Measurements from ENCODE around the gene ASRGL1. TPM values are rescaled to one million over a fixed set of nuclear protein-coding genes. Genes with fewer than 3 reads are reported as not detected.

ASRGL1 gene
- total RNA-seq, 3 donors from 2014 or later (not counting 1 experiment from before 2014, with no cell fraction given) = 1.9 to 9.7 (median 3.4) TPM

DNA sequence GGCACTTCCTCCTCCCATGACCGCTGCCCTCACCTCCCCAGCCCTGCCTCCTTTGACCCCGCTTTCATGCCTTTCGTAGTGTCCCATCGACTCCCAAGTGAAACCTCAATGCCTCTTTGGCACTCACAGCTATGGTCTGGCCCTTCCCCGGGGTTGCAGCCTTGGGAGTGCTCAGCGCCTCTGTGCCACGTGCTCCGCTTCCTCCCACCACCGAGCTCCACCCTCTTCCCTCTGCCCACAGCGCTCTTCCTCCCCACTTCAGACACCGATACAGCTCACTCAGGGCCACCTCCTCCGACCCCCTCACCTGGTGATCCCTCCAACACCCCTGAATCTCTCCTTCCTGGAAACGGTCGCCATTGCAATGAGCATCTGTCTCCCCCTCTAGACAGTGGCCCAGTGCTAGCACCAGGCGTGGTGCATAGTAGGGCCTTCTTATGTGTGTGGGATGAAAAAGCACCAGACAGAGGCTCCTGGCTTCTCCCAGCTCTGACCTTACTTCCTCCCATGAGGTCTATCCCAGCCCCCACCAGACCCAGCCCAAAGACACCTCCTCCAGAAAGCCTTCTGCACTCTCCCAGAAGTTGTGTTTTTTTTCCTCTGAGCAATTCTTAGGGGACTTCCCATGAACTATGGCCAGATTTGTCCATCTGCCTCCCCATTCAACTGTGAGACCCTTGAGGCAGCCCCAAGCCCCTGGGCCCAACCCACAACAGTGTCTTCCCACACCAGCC, 65.1 kb downstream of the ASRGL1 start:
- H3K9me3 ChIP-seq (ENCODE audit: control insufficient read depth, insufficient read depth, low read length) = no peaks in the 10 kb centered on the region
- H3K27ac ChIP-seq (ENCODE audit: low read length) = peak overlapping the region; percentile 39
- TF ChIP-seq, protein P1, sequence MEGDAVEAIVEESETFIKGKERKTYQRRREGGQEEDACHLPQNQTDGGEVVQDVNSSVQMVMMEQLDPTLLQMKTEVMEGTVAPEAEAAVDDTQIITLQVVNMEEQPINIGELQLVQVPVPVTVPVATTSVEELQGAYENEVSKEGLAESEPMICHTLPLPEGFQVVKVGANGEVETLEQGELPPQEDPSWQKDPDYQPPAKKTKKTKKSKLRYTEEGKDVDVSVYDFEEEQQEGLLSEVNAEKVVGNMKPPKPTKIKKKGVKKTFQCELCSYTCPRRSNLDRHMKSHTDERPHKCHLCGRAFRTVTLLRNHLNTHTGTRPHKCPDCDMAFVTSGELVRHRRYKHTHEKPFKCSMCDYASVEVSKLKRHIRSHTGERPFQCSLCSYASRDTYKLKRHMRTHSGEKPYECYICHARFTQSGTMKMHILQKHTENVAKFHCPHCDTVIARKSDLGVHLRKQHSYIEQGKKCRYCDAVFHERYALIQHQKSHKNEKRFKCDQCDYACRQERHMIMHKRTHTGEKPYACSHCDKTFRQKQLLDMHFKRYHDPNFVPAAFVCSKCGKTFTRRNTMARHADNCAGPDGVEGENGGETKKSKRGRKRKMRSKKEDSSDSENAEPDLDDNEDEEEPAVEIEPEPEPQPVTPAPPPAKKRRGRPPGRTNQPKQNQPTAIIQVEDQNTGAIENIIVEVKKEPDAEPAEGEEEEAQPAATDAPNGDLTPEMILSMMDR (IDR thresholded peaks at IDR 0.05) = no peak
- intact Hi-C loops (cut with micrococcal nuclease) = no loop called here
- Mint-ChIP-seq H3K9me3 (no peaks in the 10 kb centered on the region), H3K27me3 (ENCODE audit: low read depth in 2 of 2) (no peaks in the 10 kb centered on the region), H3K4me3 (peak overlapping the region; percentile 81), H3K4me1 (peaks cover 10 to 24% of the 10 kb centered on the region in 2 donors), H3K27ac (peak overlapping the region in 1 of 2 donors; percentile 84), H3K36me3 (no peaks in the 10 kb centered on the region)
- no peak overlapping the region for H3K4me3 ChIP-seq (ENCODE audit: low read length)
- no peaks in the 10 kb centered on the region for H3K27me3 ChIP-seq (ENCODE audit: control insufficient read depth, insufficient read depth, low read length)
- WGBS (ENCODE audit: insufficient coverage) = 14% methylated on average over 15 of the region's 15 CpGs
- no peaks in the 10 kb centered on the region for H3K36me3 ChIP-seq (ENCODE audit: control insufficient read depth, insufficient read depth, low read length)
- DNase-seq = peak in 1 of 2 donors; percentile 67
- H3K4me1 ChIP-seq (ENCODE audit: control insufficient read depth, insufficient read depth, low read length) = peaks cover 30% of the 10 kb centered on the region
- ATAC-seq = peak in 2 of 3 donors; percentile 57 to 93

DNA sequence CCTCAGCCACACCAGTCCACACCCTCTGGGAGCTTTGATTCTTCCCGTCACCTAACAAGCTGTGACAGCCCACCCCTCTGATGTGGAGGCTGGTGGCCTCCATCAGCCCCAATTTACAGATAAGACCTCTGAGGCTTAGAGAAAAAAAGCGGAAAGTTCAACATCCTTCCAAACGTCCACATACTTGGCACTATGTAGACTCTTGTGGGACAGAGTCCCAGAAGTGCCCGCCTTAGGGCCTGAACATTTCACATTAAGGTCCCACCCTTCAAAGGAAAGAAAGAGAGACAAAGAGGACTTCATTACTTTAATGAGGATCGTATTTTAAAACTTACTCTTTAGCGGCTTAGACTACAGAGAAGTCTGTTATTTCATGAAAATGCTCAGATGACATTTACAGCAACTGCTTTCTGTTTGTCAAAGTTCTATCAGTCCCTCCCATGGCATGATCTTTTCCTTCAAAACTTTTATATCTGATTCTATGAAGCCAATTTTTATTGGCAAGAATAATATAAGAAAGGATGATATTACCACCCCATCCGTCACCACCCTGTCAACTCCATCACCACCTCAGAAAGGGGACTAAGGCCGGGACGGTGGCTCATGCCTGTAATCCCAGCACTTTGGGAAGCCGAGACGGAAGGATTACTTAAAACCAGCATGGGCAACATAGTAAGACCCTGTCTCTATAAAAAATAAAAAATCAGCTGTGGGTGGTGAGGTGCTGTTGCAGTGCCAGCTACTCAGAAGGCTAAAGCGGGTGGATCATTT, 65.9 kb downstream of the ASRGL1 start:
- no peaks in the 10 kb centered on the region for H3K36me3 ChIP-seq (ENCODE audit: control insufficient read depth, insufficient read depth, low read length)
- no peak for ATAC-seq
- WGBS (ENCODE audit: insufficient coverage) = 95% methylated on average over 12 of the region's 12 CpGs
- H3K27ac ChIP-seq (ENCODE audit: low read length) = no peak overlapping the region
- intact Hi-C loops (cut with micrococcal nuclease) = no loop called here
- no peaks in the 10 kb centered on the region for H3K9me3 ChIP-seq (ENCODE audit: control insufficient read depth, insufficient read depth, low read length)
- no peaks in the 10 kb centered on the region for H3K27me3 Mint-ChIP-seq (ENCODE audit: low read depth in 2 of 2)
- no peak for DNase-seq
- H3K36me3 Mint-ChIP-seq = no peaks in the 10 kb centered on the region
- TF ChIP-seq, protein P1 (IDR thresholded peaks at IDR 0.05) = no peak
- H3K27ac Mint-ChIP-seq = peak overlapping the region in 1 of 2 donors; percentile 84
- H3K4me3 Mint-ChIP-seq = peak overlapping the region; percentile 81
- no peak overlapping the region for H3K4me3 ChIP-seq (ENCODE audit: low read length)
- peaks cover 29% of the 10 kb centered on the region for H3K4me1 ChIP-seq (ENCODE audit: control insufficient read depth, insufficient read depth, low read length)
- no peaks in the 10 kb centered on the region for H3K27me3 ChIP-seq (ENCODE audit: control insufficient read depth, insufficient read depth, low read length)
- peaks cover 10 to 24% of the 10 kb centered on the region in 2 donors for H3K4me1 Mint-ChIP-seq
- no peaks in the 10 kb centered on the region for H3K9me3 Mint-ChIP-seq

DNA sequence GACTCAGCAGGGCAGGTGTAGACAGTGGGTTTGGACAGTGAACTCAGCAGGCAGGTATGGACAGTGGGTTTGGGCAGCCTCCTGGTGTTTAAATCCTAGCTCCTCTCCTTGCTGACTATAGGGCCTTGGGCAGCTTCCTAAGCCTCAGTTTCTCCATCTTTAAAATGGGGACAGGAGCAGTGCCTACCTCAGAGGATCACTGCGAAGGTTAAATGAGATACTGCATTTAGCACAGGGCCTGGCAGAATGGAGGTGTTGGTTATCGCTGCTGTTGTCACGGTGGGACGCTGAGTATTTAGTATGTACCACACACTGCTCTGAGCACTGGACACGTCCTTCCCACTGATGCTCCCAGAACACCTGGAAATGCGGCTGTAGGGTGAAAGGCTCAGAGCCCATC, 67.2 kb downstream of the ASRGL1 start:
- Histone ChIP-seq H3K4me3 (ENCODE audit: low read length) (no peak overlapping the region), H3K9me3 (ENCODE audit: control insufficient read depth, insufficient read depth, low read length) (no peaks in the 10 kb centered on the region), H3K4me1 (ENCODE audit: control insufficient read depth, insufficient read depth, low read length) (peaks cover 24% of the 10 kb centered on the region), H3K36me3 (ENCODE audit: control insufficient read depth, insufficient read depth, low read length) (no peaks in the 10 kb centered on the region), H3K27me3 (ENCODE audit: control insufficient read depth, insufficient read depth, low read length) (no peaks in the 10 kb centered on the region), H3K27ac (ENCODE audit: low read length) (no peak overlapping the region)
- peaks cover 10 to 18% of the 10 kb centered on the region in 2 donors for H3K4me1 Mint-ChIP-seq
- TF ChIP-seq, protein P1 (IDR thresholded peaks at IDR 0.05) = no peak
- H3K4me3 Mint-ChIP-seq = no peak overlapping the region
- H3K27me3 Mint-ChIP-seq (ENCODE audit: low read depth in 2 of 2) = no peaks in the 10 kb centered on the region
- no peaks in the 10 kb centered on the region for H3K9me3 Mint-ChIP-seq
- WGBS (ENCODE audit: insufficient coverage) = 100% methylated on average over 5 of the region's 6 CpGs
- ATAC-seq (no peak), DNase-seq (no peak)
- no peaks in the 10 kb centered on the region for H3K36me3 Mint-ChIP-seq
- intact Hi-C loops (cut with micrococcal nuclease) = no loop called here
- H3K27ac Mint-ChIP-seq = no peak overlapping the region
